Progenitor cell of endocrine pancreas (in vitro differentiated cells): Measurements from ENCODE around the gene CHST1. TPM values are rescaled to one million over a fixed set of nuclear protein-coding genes. Genes with fewer than 3 reads are reported as not detected.

Source experiments
- DNase-seq: peaks from one replicate; pipeline ENCODE4 v3.0.0; 2021; ENCODE audit warnings: low spot score; ENCODE audit not compliant: unreplicated experiment
- H3K27ac Mint-ChIP-seq: 2 replicates; pipeline ENCODE4 v1.8.0; 2021; ENCODE audit warnings: mild to moderate bottlenecking, moderate library complexity, mixed read lengths
- H3K27me3 Mint-ChIP-seq: 2 replicates; pipeline ENCODE4 v1.8.0; 2021; ENCODE audit warnings: mixed read lengths
- H3K36me3 Mint-ChIP-seq: 2 replicates; pipeline ENCODE4 v1.8.0; 2022; ENCODE audit warnings: mixed read lengths; ENCODE audit not compliant: insufficient read depth
- H3K4me1 Mint-ChIP-seq: 2 replicates; pipeline ENCODE4 v1.8.0; 2021; ENCODE audit warnings: low read depth, mixed read lengths
- H3K4me3 Mint-ChIP-seq: 2 replicates; pipeline ENCODE4 v1.8.0; 2021; ENCODE audit warnings: low read depth, mild to moderate bottlenecking, moderate library complexity, mixed read lengths
- H3K9me3 Mint-ChIP-seq: 2 replicates; pipeline ENCODE4 v1.8.0; 2021; ENCODE audit warnings: low read depth, mixed read lengths
- total RNA-seq: library from RNA; stranded (reverse); gene quantifications from 2 replicates; pipeline ENCODE4 v1.2.1, GENCODE V29; 2021
- TF ChIP-seq, protein P1 (sequence below): fragments of 200-600 bp; sonication (generic); IDR thresholded peaks from one replicate; pipeline ENCODE4 v1.5.0; 2021; ENCODE audit warnings: antibody characterized with exemption, mild to moderate bottlenecking; ENCODE audit not compliant: unreplicated experiment

Gene CHST1
- total RNA-seq, 1 donor from 2014 or later = 0.31 TPM

DNA sequence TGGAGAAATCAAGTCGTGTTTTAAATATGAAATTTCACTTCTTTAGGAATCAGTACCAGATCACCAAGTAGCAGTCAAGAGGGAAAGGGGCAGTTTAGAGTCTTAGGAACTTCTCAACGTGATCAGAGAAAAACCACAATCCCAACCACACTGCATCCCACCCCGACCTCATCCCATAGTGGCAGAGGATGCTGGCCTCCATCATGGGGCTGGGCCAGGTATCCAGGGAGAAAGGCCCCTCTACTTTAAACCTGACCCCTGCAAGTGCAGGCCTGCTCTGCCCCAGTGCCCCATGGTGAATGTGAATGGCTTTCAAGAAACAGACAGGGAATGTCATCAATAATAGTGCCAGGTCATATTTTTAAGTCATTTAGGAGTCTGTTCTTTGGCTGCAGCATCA is 12.1 kb downstream of the CHST1 start:
- DNase-seq = no peak
- Mint-ChIP-seq H3K4me3 (no peak overlapping the region), H3K9me3 (no peaks in the 10 kb centered on the region), H3K4me1 (no peaks in the 10 kb centered on the region), H3K36me3 (no peaks in the 10 kb centered on the region), H3K27ac (no peak overlapping the region), H3K27me3 (peaks cover 37% of the 10 kb centered on the region)
- TF ChIP-seq, protein P1, sequence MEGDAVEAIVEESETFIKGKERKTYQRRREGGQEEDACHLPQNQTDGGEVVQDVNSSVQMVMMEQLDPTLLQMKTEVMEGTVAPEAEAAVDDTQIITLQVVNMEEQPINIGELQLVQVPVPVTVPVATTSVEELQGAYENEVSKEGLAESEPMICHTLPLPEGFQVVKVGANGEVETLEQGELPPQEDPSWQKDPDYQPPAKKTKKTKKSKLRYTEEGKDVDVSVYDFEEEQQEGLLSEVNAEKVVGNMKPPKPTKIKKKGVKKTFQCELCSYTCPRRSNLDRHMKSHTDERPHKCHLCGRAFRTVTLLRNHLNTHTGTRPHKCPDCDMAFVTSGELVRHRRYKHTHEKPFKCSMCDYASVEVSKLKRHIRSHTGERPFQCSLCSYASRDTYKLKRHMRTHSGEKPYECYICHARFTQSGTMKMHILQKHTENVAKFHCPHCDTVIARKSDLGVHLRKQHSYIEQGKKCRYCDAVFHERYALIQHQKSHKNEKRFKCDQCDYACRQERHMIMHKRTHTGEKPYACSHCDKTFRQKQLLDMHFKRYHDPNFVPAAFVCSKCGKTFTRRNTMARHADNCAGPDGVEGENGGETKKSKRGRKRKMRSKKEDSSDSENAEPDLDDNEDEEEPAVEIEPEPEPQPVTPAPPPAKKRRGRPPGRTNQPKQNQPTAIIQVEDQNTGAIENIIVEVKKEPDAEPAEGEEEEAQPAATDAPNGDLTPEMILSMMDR = no peak

DNA sequence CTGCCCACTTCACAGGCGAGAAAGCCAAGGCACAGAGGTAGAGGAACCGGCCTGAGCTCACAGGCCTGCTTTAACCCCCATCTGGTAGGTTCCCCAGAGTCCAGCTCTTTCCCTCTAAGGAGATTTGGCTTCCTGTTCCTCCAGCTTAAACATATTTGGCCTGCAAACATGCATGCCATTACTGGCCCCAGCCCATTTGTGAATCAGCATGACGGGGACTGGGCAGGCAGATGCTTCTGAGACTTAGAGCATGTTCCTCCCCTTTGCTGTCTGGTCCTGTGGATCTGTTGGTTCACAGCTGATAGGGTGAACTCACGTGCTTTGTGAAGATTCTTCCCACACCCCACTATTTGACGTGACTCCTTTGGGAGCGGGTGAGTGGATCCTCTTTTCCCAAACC is 12.6 kb downstream of the CHST1 start:
- Mint-ChIP-seq H3K4me1 (no peaks in the 10 kb centered on the region), H3K27ac (no peak overlapping the region)

DNA sequence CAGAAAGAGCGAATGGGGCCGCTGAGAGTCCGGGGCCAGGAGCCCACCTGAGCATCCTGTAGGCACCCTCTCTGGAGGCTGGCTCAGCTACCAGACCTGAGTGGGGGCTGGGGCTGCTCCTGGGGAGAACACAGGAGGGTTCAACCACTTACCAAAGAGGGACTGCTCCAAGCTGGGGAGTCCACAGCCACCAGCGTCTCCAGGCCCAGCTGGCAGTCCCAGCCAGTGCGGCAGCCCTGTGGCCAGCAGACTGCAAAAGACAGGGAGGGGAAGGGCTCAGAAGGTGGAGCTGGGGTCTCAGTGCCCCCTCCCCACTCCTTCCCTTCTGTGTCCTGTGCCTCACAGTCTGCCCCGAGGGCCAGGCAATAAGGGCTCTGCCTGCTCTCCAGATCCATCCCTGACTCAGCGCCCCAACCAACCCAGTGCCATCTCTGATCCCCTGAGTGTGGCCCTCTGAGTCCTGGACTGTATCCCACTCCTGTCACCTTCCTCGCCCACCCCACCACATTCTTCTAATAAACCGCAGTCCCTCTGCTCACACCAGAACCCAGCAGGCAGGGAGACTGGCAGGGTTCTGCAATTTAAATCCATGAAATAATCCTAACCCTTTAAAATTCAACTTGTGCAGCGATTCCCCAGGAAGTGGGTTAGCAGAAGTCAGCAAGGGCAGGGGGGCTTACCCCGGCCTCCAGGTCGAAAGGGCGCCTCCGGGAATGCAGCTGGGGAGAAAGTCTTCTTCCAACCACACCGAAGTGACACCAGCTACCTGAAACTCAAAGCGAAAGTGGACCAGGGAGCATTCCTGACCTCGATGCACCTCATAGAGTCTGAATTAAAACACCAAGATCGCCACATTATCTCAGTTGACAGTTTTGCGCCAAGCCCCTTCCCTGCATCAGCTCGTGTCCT is 13.3 kb downstream of the CHST1 start:
- H3K4me1 Mint-ChIP-seq = no peaks in the 10 kb centered on the region

More for the DNA sequence above, 12.6 kb downstream of the CHST1 start:
- no peaks in the 10 kb centered on the region for H3K36me3 Mint-ChIP-seq
- DNase-seq = no peak
- H3K9me3 Mint-ChIP-seq = no peaks in the 10 kb centered on the region
- TF ChIP-seq, protein P1 = no peak
- no peak overlapping the region for H3K4me3 Mint-ChIP-seq
- peaks cover 34% of the 10 kb centered on the region for H3K27me3 Mint-ChIP-seq

DNA sequence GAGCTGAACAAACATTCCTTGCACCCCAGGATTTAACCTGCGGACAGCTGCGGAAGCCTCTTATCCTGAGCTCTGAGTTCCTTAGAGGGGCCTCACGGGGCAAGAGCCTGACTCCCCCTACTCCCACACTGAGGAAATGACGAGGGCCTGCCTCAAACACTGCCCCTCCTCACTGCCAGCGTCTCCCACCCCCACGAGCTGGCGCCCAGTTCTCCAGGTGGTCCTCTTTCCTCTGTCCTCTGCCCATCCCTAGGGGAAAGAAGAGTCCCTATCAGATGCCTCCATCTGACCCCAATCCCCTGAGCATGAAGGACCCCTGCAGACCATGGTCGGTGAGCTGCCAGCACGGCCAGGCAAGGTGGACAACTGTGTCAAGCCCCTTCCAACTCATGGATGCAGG is 14.3 kb downstream of the CHST1 start:
- Mint-ChIP-seq H3K36me3 (no peaks in the 10 kb centered on the region), H3K4me1 (no peaks in the 10 kb centered on the region), H3K4me3 (no peak overlapping the region)

More for the DNA sequence above, 13.3 kb downstream of the CHST1 start:
- H3K27ac Mint-ChIP-seq = no peak overlapping the region
- H3K9me3 Mint-ChIP-seq = no peaks in the 10 kb centered on the region
- no peak overlapping the region for H3K4me3 Mint-ChIP-seq
- DNase-seq = no peak
- H3K36me3 Mint-ChIP-seq = no peaks in the 10 kb centered on the region
- peaks cover 30% of the 10 kb centered on the region for H3K27me3 Mint-ChIP-seq
- TF ChIP-seq, protein P1 = no peak

DNA sequence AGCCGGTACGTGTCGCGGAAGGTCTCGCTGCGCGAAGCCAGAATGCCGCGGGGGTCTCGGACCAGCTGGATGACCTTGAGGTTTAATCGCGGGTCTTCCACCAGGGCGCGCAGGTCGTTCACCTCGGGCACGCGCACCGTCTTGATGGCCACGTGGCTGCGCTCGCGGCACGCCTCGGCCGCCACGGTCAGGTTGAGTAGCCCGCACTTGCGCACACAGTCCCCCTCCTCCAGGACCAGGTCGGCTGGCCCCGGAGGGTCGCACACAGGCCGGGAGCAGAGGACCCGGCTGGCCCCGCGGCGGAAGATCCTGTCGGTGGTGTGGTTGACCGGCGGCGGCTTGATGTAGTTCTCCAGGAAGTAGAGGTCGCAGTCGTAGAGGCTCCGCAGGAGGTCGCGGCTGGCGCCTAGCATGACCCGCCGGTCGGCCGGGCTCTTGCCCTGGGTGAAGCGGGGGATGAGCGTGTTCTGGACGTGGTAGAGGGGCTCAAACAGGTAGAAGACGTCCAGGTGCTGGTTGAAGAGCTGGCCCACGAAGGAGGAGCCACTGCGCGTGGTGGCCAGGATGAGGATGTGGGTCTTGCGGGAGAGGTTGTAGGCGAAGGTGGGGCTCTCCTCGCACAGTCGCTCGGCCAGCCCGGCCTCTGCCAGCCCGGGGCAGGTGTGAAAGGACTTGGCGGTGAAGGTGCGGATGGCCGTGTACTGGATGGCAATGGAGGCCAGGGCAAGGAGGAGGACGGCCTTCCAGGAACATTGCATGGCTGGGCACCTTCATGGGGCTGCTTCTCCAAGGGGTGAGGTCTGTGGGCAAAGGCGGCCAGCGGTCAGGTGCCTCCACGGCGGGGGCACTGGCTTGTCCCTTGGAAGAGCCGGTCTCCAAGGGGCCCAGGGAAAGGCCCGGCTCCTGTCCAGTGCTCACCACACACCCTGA is 15.0 kb downstream of the CHST1 start:
- Mint-ChIP-seq H3K9me3 (no peaks in the 10 kb centered on the region), H3K27me3 (peaks cover 20% of the 10 kb centered on the region)
- no peak for DNase-seq

More for the DNA sequence above, 14.3 kb downstream of the CHST1 start:
- peaks cover 23% of the 10 kb centered on the region for H3K27me3 Mint-ChIP-seq
- no peaks in the 10 kb centered on the region for H3K9me3 Mint-ChIP-seq
- H3K27ac Mint-ChIP-seq = no peak overlapping the region
- TF ChIP-seq, protein P1 = no peak
- DNase-seq = no peak

More for the DNA sequence above, 15.0 kb downstream of the CHST1 start:
- H3K4me1 Mint-ChIP-seq = no peaks in the 10 kb centered on the region
- TF ChIP-seq, protein P1 = no peak
- no peak overlapping the region for H3K4me3 Mint-ChIP-seq
- H3K27ac Mint-ChIP-seq = no peak overlapping the region
- H3K36me3 Mint-ChIP-seq = no peaks in the 10 kb centered on the region
